HepG2 (cell line): Measurements from ENCODE around the gene PCNT. TPM values are rescaled to one million over a fixed set of nuclear protein-coding genes. Genes with fewer than 3 reads are reported as not detected.

Experiments
- ATAC-seq: fragments of 200-7000 bp; cut with Tn5 transposase; 3 replicates; pipeline ENCODE4 v1.9.1; 2020; ENCODE audit warnings: mild to moderate bottlenecking, moderate library complexity
- BruUV-seq: library from RNA; stranded (reverse); fragments of 400-500 nt; replicated peaks from 2 replicates; lab custom pipeline; 2021; lab: Mats Ljungman, UMichigan
- CTCF ChIA-PET: fragments of 300-600 bp; formaldehyde crosslinking; extraction: SDS; loops from one replicate; lab custom pipeline; 2021; ENCODE audit warnings: low total read pairs, inconsistent platforms, low intra/inter-chr PET ratio; lab: Yijun Ruan, JAX
- POLR2A ChIA-PET: fragments of 350-600 bp; sonication (Branson Sonifier 250); formaldehyde crosslinking; loops from one replicate; lab custom pipeline; 2020; ENCODE audit warnings: antibody characterized with exemption, inconsistent platforms; lab: Yijun Ruan, JAX
- DNase-seq: peaks from one replicate; pipeline ENCODE4 v3.0.0-alpha.2; 2015; ENCODE audit warnings: low spot score
- FAIRE-seq: peaks from 3 replicates; lab custom pipeline; 2011; peaks lifted over from hg19 to GRCh38; lab: Jason Lieb, UNC
- H2AFZ ChIP-seq: one replicate; pipeline ENCODE4 v1.6.1; 2011; ENCODE audit warnings: low read length, inconsistent platforms
- H3K27ac ChIP-seq: fragments of 300-600 bp; 3 replicates; pipeline ENCODE4 v1.8.0; 2011; ENCODE audit warnings: mixed run types, mild to moderate bottlenecking, mixed read lengths, low read length, inconsistent platforms; ENCODE audit not compliant: insufficient read depth; ENCODE audit errors: extremely low read length
- H3K27me3 ChIP-seq, 2 experiments: fragments of 200-600 bp in 1 of 2; 2 replicates in 1 of 2; 3 replicates in 1 of 2; pipeline versions ENCODE4 v1.6.0 to v1.8.0; 2011; ENCODE audit warnings: low read length in 2 of 2, mild to moderate bottlenecking in 2 of 2, moderate library complexity in 2 of 2, inconsistent platforms in 1 of 2; ENCODE audit not compliant: insufficient read depth in 2 of 2, control insufficient read depth in 1 of 2
- H3K36me3 ChIP-seq, 2 experiments: fragments of 200-600 bp in 1 of 2; replicated peaks in 1 of 2; 2 replicates in 1 of 2; 3 replicates in 1 of 2; pipeline versions ENCODE4 v1.5.1 to v1.8.0; 2011; ENCODE audit warnings: low read length in 2 of 2, inconsistent platforms in 1 of 2; ENCODE audit not compliant: insufficient read depth in 2 of 2, control insufficient read depth in 1 of 2
- H3K4me1 ChIP-seq: 2 replicates; pipeline ENCODE4 v1.5.1; 2012; ENCODE audit warnings: low read length, inconsistent platforms; ENCODE audit not compliant: insufficient read depth
- H3K4me2 ChIP-seq: 2 replicates; pipeline ENCODE4 v1.6.0; 2011; ENCODE audit warnings: low read depth, low read length, inconsistent platforms
- H3K4me3 ChIP-seq, 3 experiments: fragments of 200-600 bp in 1 of 3; sonication (generic), shearing (Covaris generic) in 1 of 3; replicated peaks in 1 of 3; 2 replicates each; pipeline ENCODE4 v1.5.1; 2011 to 2016; ENCODE audit warnings: low read length in 3 of 3, inconsistent platforms in 2 of 3, low read depth in 2 of 3, mild to moderate bottlenecking in 2 of 3, control low read depth in 1 of 3, mixed read lengths in 1 of 3; ENCODE audit not compliant: insufficient read depth in 1 of 3
- H3K79me2 ChIP-seq: one replicate; pipeline ENCODE4 v1.6.1; 2011; ENCODE audit warnings: low read length, inconsistent platforms; ENCODE audit not compliant: insufficient read depth
- H3K9ac ChIP-seq: 2 replicates; pipeline ENCODE4 v1.6.0; 2011; ENCODE audit warnings: mild to moderate bottlenecking, low read depth, low read length, inconsistent platforms; ENCODE audit not compliant: insufficient read depth
- H3K9me3 ChIP-seq: 2 replicates; pipeline ENCODE4 v1.5.1; 2012; ENCODE audit warnings: mild to moderate bottlenecking, low read length
- H4K20me1 ChIP-seq: 2 replicates; pipeline ENCODE4 v1.6.0; 2011; ENCODE audit warnings: inconsistent platforms, mild to moderate bottlenecking, low read length, moderate library complexity; ENCODE audit not compliant: insufficient read depth
- BCL6 ChIP-seq: IDR thresholded peaks from 2 replicates; pipeline ENCODE4 v1.6.1; 2016; ENCODE audit warnings: missing genetic modification reagents, missing compliant biosample characterization
- HDAC6 ChIP-seq: fragments of 200-600 bp; sonication (generic); IDR thresholded peaks from 2 replicates; pipeline ENCODE4 v1.7.0; 2017; ENCODE audit warnings: mild to moderate bottlenecking, antibody characterized with exemption, low read length, low read depth
- SSRP1 ChIP-seq: IDR thresholded peaks from 2 replicates; pipeline ENCODE4 v1.6.1; 2016; ENCODE audit warnings: control low read depth
- TMF1 ChIP-seq: sonication (generic); formaldehyde crosslinking; IDR thresholded peaks from 2 replicates; pipeline ENCODE4 v1.8.1; 2022; ENCODE audit warnings: low read depth, missing genetic modification reagents
- U2AF2 ChIP-seq: fragments of 200-400 bp; formaldehyde crosslinking; IDR thresholded peaks from 2 replicates; pipeline ENCODE4 v1.6.1; 2017; ENCODE audit warnings: low read depth, mild to moderate bottlenecking, low read length
- ZNF230 ChIP-seq: sonication (generic); formaldehyde crosslinking; IDR thresholded peaks from 2 replicates; pipeline ENCODE4 v1.4.0; 2020; ENCODE audit warnings: mild to moderate bottlenecking, missing genetic modification reagents
- WGBS: methylation state at CpG from one replicate; pipeline ENCODE4 v1.1.6; 2017; ENCODE audit warnings: low lambda C conversion rate; 5-methylcytosine and 5-hydroxymethylcytosine counted together
- in situ Hi-C: cut with HindIII; loops from 2 replicates; pipeline ENCODE4 v1.10.0; 2017; ENCODE audit warnings: low pct_unique_long_range_greater_than_20kb; ENCODE audit not compliant: extremely low pct_ligation_motif_present
- intact Hi-C: fragments of 100-400 bp; cut with micrococcal nuclease; formaldehyde crosslinking; loops from one replicate; pipeline ENCODE4 v1.10.0; 2022; ENCODE audit not compliant: unreplicated experiment
- polyA plus RNA-seq, 8 experiments: library from polyadenylated mRNA; depleted of rRNA in 3 of 8; stranded (reverse) in 7 of 8; unstranded in 1 of 8; fragments of >200 nt; fragmentation: Illumina TruSeq in 4 of 8; extraction: Trizol in 4 of 8; gene quantifications; 2 replicates each; pipeline versions ENCODE4 v1.2.1 to v1.2.3, GENCODE V29; 2011 to 2016; ENCODE audit warnings: low read depth in 4 of 8, missing spikeins in 1 of 8, mixed read lengths in 1 of 8; ENCODE audit not compliant: insufficient read depth in 1 of 8
- total RNA-seq, 5 experiments: library from RNA; depleted of rRNA; stranded (reverse); fragments of >200 nt; fragmentation: Illumina TruSeq; extraction: Trizol; gene quantifications; 2 replicates each; pipeline ENCODE4 v1.2.3, GENCODE V29; 2016; ENCODE audit warnings: low read depth in 1 of 5
- TF ChIP-seq, protein P1 (sequence below): sonication (generic); formaldehyde crosslinking; IDR thresholded peaks from 2 replicates; pipeline ENCODE4 v1.4.0; 2020; ENCODE audit warnings: missing genetic modification reagents

PCNT gene
- total and polyA plus RNA-seq, 2 of the 13 experiments (the other 11 are each of a cell fraction or from before 2014, with no cell fraction given): 5.6 to 12.4 TPM

DNA sequence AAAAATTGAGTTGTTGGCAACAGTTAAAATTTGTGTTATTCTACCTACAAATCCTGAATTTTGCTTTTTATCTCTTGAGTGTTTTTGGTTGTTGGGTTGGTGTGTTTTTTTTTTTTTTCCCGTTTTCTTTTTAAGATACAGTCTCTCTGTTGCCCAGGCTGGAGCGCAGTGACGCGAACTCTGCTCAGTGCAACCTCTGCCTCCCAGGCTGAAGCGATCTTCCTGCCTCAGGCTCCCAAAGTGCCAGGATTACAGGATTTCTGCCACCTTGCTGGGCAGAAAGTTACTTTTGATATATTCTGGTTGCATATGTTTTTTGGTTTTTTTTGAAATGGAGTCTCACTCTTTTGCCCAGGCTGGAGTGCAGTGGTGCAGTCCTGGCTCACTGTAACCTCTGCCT is 4.2 kb downstream of the PCNT start:
- intact Hi-C loops: no loop called here
- no peak overlapping the region for H3K4me3 ChIP-seq
- FAIRE-seq: no peak
- ChIA-PET POLR2A (no interaction called here), CTCF (no interaction called here)
- H3K79me2 ChIP-seq: peaks cover 31% of the 10 kb centered on the region
- no peak for ATAC-seq
- BruUV-seq: no TSS peak
- WGBS: 79% methylated on average over 5 of the region's 5 CpGs
- H3K27me3 ChIP-seq: no peaks in the 10 kb centered on the region; a peak in 1 of 5 replicates
- no peaks in the 10 kb centered on the region for H3K9me3 ChIP-seq
- no peak for DNase-seq
- H3K36me3 ChIP-seq: peaks cover 5 to 37% of the 10 kb centered on the region in 2 experiments; a peak in 3 of 5 replicates
- in situ Hi-C loops: no loop called here
- no peaks in the 10 kb centered on the region for H4K20me1 ChIP-seq
- no peak overlapping the region for H3K27ac ChIP-seq
- no peak for TF ChIP-seq BCL6 (CRISPR knock-in tag)
- TF ChIP-seq SSRP1: no peak
- no peak for TF ChIP-seq ZNF230 (CRISPR knock-in tag)
- TF ChIP-seq HDAC6: no peak
- TF ChIP-seq, protein P1, sequence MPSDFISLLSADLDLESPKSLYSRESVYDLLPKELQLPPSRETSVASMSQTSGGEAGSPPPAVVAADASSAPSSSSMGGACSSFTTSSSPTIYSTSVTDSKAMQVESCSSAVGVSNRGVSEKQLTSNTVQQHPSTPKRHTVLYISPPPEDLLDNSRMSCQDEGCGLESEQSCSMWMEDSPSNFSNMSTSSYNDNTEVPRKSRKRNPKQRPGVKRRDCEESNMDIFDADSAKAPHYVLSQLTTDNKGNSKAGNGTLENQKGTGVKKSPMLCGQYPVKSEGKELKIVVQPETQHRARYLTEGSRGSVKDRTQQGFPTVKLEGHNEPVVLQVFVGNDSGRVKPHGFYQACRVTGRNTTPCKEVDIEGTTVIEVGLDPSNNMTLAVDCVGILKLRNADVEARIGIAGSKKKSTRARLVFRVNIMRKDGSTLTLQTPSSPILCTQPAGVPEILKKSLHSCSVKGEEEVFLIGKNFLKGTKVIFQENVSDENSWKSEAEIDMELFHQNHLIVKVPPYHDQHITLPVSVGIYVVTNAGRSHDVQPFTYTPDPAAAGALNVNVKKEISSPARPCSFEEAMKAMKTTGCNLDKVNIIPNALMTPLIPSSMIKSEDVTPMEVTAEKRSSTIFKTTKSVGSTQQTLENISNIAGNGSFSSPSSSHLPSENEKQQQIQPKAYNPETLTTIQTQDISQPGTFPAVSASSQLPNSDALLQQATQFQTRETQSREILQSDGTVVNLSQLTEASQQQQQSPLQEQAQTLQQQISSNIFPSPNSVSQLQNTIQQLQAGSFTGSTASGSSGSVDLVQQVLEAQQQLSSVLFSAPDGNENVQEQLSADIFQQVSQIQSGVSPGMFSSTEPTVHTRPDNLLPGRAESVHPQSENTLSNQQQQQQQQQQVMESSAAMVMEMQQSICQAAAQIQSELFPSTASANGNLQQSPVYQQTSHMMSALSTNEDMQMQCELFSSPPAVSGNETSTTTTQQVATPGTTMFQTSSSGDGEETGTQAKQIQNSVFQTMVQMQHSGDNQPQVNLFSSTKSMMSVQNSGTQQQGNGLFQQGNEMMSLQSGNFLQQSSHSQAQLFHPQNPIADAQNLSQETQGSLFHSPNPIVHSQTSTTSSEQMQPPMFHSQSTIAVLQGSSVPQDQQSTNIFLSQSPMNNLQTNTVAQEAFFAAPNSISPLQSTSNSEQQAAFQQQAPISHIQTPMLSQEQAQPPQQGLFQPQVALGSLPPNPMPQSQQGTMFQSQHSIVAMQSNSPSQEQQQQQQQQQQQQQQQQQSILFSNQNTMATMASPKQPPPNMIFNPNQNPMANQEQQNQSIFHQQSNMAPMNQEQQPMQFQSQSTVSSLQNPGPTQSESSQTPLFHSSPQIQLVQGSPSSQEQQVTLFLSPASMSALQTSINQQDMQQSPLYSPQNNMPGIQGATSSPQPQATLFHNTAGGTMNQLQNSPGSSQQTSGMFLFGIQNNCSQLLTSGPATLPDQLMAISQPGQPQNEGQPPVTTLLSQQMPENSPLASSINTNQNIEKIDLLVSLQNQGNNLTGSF (CRISPR knock-in tag): no peak
- TF ChIP-seq TMF1 (CRISPR knock-in tag): no peak
- no peak for TF ChIP-seq U2AF2
- H3K4me1 ChIP-seq: peaks cover 29% of the 10 kb centered on the region
- H2AFZ ChIP-seq: no peak overlapping the region
- no peak overlapping the region for H3K9ac ChIP-seq
- no peak overlapping the region for H3K4me2 ChIP-seq
